Measurements from ENCODE around the gene SLC45A1. TPM values are rescaled to one million over a fixed set of nuclear protein-coding genes. Genes with fewer than 3 reads are reported as not detected.

The SLC45A1 gene
- total RNA-seq, 2 experiments from 2014 or later: 0.77 to 0.95 TPM

GRCh38 chr1:8392522-8392921, 74.6 kb downstream of the SLC45A1 start:
- peaks cover 14% of the 10 kb centered on the region for H3K36me3 Mint-ChIP-seq
- POLR2A ChIA-PET: no interaction called here
- no peaks in the 10 kb centered on the region for H3K9me3 Mint-ChIP-seq
- DNase-seq: no peak
- H3K4me3 Mint-ChIP-seq: no peak overlapping the region
- intact Hi-C loops (cut with micrococcal nuclease): loop anchor here (10.0 kb wide), 2 partner anchors 312 to 482 kb away; partner anchors contain the start of gene ENO1
- peaks cover 84% of the 10 kb centered on the region for H3K4me1 Mint-ChIP-seq (ENCODE audit: low read depth)
- peak overlapping the region; percentile 28 for H3K27ac Mint-ChIP-seq
- CTCF ChIA-PET: no interaction called here
- no peaks in the 10 kb centered on the region for H3K27me3 Mint-ChIP-seq
